ENCODE results near the gene NOXO1. TPM values are rescaled to one million over a fixed set of nuclear protein-coding genes. Genes with fewer than 3 reads are reported as not detected.

Gene NOXO1
- total RNA-seq, 1 donor from 2014 or later, result 0.96 TPM

- no peaks in the 10 kb centered on the region for H3K27me3 ChIP-seq (ENCODE audit: control insufficient read depth, insufficient read depth, low read length)
- H3K4me3 ChIP-seq (ENCODE audit: low read depth, low read length), result no peak overlapping the region
- no peak for DNase-seq (ENCODE audit: low read depth)
- TF ChIP-seq, protein P1, sequence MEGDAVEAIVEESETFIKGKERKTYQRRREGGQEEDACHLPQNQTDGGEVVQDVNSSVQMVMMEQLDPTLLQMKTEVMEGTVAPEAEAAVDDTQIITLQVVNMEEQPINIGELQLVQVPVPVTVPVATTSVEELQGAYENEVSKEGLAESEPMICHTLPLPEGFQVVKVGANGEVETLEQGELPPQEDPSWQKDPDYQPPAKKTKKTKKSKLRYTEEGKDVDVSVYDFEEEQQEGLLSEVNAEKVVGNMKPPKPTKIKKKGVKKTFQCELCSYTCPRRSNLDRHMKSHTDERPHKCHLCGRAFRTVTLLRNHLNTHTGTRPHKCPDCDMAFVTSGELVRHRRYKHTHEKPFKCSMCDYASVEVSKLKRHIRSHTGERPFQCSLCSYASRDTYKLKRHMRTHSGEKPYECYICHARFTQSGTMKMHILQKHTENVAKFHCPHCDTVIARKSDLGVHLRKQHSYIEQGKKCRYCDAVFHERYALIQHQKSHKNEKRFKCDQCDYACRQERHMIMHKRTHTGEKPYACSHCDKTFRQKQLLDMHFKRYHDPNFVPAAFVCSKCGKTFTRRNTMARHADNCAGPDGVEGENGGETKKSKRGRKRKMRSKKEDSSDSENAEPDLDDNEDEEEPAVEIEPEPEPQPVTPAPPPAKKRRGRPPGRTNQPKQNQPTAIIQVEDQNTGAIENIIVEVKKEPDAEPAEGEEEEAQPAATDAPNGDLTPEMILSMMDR (IDR thresholded peaks at IDR 0.05; ENCODE audit: insufficient read depth, low read length, poor library complexity, severe bottlenecking), result no peak
- H3K36me3 ChIP-seq (ENCODE audit: control insufficient read depth, insufficient read depth, low read length), result peaks cover 3% of the 10 kb centered on the region
These were observed 23.7 kb upstream of the NOXO1 start for GRCh38 chr16:2004795-2005517.

GRCh38 chr16:2003827-2004641 is 22.8 kb upstream of the NOXO1 start:
- DNase-seq (ENCODE audit: low read depth), result peak; percentile 57
- H3K27me3 ChIP-seq (ENCODE audit: control insufficient read depth, insufficient read depth, low read length), result no peaks in the 10 kb centered on the region
- H3K4me3 ChIP-seq (ENCODE audit: low read depth, low read length), result no peak overlapping the region
- TF ChIP-seq, protein P1 (IDR thresholded peaks at IDR 0.05; ENCODE audit: insufficient read depth, low read length, poor library complexity, severe bottlenecking), result peak; percentile 99
- H3K36me3 ChIP-seq (ENCODE audit: control insufficient read depth, insufficient read depth, low read length), result peaks cover 3% of the 10 kb centered on the region

DNA sequence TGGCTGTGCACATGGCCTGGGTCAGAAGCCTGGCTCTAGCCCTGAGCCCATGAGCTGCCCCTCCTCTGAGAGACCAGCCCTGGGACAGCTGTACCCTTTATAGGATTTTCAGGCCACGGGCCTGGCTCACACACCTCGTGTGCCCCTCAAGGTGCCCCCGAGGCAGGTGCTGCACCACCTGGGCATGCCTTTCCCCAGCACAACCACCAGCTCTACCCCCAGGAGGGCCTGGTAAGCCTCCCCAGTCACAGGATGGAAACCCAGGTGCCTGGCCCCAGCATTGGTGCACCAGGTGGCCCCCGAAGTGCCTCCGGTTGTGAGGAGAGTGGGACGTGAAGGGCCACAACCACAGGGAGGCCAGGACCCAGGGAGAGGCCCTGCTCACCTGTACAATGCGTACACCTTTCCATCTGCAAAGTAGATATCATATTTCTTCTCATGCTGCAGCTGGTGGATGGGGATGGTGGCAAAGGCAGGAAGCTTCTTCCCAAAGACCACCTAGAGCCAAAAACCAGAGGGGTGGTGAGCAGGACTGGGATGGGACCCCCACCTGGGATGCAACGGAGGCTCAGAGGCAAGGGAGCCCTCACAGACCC is 22.1 kb upstream of the NOXO1 start:
- peaks cover 3% of the 10 kb centered on the region for H3K36me3 ChIP-seq (ENCODE audit: control insufficient read depth, insufficient read depth, low read length)

GRCh38 chr16:2002406-2003230 is 21.3 kb upstream of the NOXO1 start:
- H3K27me3 ChIP-seq (ENCODE audit: control insufficient read depth, insufficient read depth, low read length), result no peaks in the 10 kb centered on the region
- DNase-seq (ENCODE audit: low read depth), result no peak
- TF ChIP-seq, protein P1 (IDR thresholded peaks at IDR 0.05; ENCODE audit: insufficient read depth, low read length, poor library complexity, severe bottlenecking), result no peak
- H3K36me3 ChIP-seq (ENCODE audit: control insufficient read depth, insufficient read depth, low read length), result peaks cover 3% of the 10 kb centered on the region
- H3K4me3 ChIP-seq (ENCODE audit: low read depth, low read length), result no peak overlapping the region

More for the DNA sequence above, 22.1 kb upstream of the NOXO1 start:
- DNase-seq (ENCODE audit: low read depth), result no peak
- TF ChIP-seq, protein P1 (IDR thresholded peaks at IDR 0.05; ENCODE audit: insufficient read depth, low read length, poor library complexity, severe bottlenecking), result no peak
- H3K27me3 ChIP-seq (ENCODE audit: control insufficient read depth, insufficient read depth, low read length), result no peaks in the 10 kb centered on the region
- no peak overlapping the region for H3K4me3 ChIP-seq (ENCODE audit: low read depth, low read length)

- TF ChIP-seq, protein P1 (IDR thresholded peaks at IDR 0.05; ENCODE audit: insufficient read depth, low read length, poor library complexity, severe bottlenecking), result no peak
- H3K27me3 ChIP-seq (ENCODE audit: control insufficient read depth, insufficient read depth, low read length), result no peaks in the 10 kb centered on the region
- H3K36me3 ChIP-seq (ENCODE audit: control insufficient read depth, insufficient read depth, low read length), result peaks cover 3% of the 10 kb centered on the region
- no peak for DNase-seq (ENCODE audit: low read depth)
- no peak overlapping the region for H3K4me3 ChIP-seq (ENCODE audit: low read depth, low read length)
These were observed 20.4 kb upstream of the NOXO1 start for GRCh38 chr16:2001456-2002355.

All from kidney epithelial cell (primary cell).